HCT116 (cell line): ENCODE measurements around the gene FLNC.

Source experiments
- CEBPB ChIP-seq: IDR thresholded peaks from 2 replicates; pipeline ENCODE4 v1.6.1; 2012; ENCODE audit warnings: low read depth
- CTCF ChIP-seq, 3 experiments: fragments of 200-600 bp in 1 of 3; sonication (generic) in 1 of 3; IDR thresholded peaks in 2 of 3; conservative IDR thresholded peaks in 1 of 3; 2 replicates each; pipeline ENCODE4 v1.5.1; 2012 to 2017; ENCODE audit warnings: low read depth in 2 of 3, low read length in 2 of 3, antibody characterized with exemption in 1 of 3, borderline replicate concordance in 1 of 3, control low read depth in 1 of 3, mild to moderate bottlenecking in 1 of 3, mixed read lengths in 1 of 3, mixed run types in 1 of 3, moderate library complexity in 1 of 3; ENCODE audit not compliant: insufficient read depth in 1 of 3
- EGR1 ChIP-seq: IDR thresholded peaks from 2 replicates; pipeline ENCODE4 v1.6.1; 2012; ENCODE audit warnings: low read depth
- JUND ChIP-seq: IDR thresholded peaks from 2 replicates; pipeline ENCODE4 v1.6.1; 2012
- POLR2A ChIP-seq: IDR thresholded peaks from 2 replicates; pipeline ENCODE4 v1.7.0; 2011; ENCODE audit warnings: borderline replicate concordance; ENCODE audit not compliant: insufficient read depth, insufficient read length; ENCODE audit errors: extremely low read depth
- SIN3A ChIP-seq: IDR thresholded peaks from 2 replicates; pipeline ENCODE4 v1.6.1; 2012; ENCODE audit warnings: low read depth
- TCF7L2 ChIP-seq: IDR thresholded peaks from 2 replicates; pipeline ENCODE4 v1.7.0; 2011; ENCODE audit warnings: borderline replicate concordance, inconsistent platforms; ENCODE audit not compliant: insufficient read depth, insufficient read length; ENCODE audit errors: extremely low read depth
- YY1 ChIP-seq: IDR thresholded peaks from 2 replicates; pipeline ENCODE4 v1.6.1; 2011; ENCODE audit warnings: low read length, low read depth, moderate library complexity, mild to moderate bottlenecking; ENCODE audit not compliant: insufficient replicate concordance; ENCODE audit errors: extremely low read depth
- TF ChIP-seq, protein P1 (sequence below): IDR thresholded peaks from 2 replicates; pipeline ENCODE4 v1.6.1; 2012; ENCODE audit warnings: low read depth

DNA sequence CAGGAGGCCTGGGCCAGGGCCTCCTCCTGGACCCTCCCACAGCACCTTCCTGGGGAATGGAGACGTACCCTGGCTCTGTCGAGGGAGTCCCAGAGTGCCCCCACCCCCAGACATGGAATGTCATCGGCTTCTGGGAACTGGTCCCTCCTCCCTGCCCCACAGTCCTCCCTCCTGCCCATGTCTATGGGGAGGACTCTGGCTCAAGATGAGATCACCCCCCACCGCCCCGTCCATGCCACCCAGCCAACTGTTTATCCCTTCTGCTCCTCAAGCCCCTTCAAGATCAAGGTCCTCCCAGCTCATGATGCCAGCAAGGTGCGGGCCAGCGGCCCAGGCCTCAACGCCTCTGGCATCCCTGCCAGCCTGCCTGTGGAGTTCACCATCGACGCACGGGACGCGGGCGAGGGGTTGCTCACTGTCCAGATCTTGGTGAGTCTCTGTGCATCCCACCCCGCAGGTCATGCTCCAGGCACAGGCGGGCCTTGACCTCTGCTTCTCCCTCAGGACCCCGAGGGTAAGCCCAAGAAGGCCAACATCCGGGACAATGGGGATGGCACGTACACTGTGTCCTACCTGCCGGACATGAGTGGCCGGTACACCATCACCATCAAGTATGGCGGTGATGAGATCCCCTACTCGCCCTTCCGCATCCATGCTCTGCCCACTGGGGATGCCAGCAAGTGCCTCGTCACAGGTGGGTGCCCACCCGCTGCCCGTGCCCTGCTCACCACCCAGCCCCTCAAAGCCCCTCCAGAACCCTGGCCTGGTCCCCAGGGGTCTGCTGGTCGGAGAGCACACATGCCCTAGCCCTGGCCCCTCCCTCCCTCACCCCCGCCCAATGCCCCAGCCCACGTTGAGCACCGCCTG, 18.3 kb downstream of the FLNC start:
- TF ChIP-seq JUND (no peak), POLR2A (no peak), TCF7L2 (no peak), CEBPB (no peak), CTCF (IDR thresholded peaks at IDR 0.05 in 2 of 3, conservative IDR thresholded peaks at IDR 0.05 in 1 of 3; ENCODE audit: borderline replicate concordance in 1 of 3, insufficient read depth in 1 of 3, low read depth in 2 of 3, low read length in 2 of 3) (no peak), SIN3A (no peak), YY1 (no peak), EGR1 (no peak)
- TF ChIP-seq, protein P1, sequence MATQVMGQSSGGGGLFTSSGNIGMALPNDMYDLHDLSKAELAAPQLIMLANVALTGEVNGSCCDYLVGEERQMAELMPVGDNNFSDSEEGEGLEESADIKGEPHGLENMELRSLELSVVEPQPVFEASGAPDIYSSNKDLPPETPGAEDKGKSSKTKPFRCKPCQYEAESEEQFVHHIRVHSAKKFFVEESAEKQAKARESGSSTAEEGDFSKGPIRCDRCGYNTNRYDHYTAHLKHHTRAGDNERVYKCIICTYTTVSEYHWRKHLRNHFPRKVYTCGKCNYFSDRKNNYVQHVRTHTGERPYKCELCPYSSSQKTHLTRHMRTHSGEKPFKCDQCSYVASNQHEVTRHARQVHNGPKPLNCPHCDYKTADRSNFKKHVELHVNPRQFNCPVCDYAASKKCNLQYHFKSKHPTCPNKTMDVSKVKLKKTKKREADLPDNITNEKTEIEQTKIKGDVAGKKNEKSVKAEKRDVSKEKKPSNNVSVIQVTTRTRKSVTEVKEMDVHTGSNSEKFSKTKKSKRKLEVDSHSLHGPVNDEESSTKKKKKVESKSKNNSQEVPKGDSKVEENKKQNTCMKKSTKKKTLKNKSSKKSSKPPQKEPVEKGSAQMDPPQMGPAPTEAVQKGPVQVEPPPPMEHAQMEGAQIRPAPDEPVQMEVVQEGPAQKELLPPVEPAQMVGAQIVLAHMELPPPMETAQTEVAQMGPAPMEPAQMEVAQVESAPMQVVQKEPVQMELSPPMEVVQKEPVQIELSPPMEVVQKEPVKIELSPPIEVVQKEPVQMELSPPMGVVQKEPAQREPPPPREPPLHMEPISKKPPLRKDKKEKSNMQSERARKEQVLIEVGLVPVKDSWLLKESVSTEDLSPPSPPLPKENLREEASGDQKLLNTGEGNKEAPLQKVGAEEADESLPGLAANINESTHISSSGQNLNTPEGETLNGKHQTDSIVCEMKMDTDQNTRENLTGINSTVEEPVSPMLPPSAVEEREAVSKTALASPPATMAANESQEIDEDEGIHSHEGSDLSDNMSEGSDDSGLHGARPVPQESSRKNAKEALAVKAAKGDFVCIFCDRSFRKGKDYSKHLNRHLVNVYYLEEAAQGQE, result no peak
